Occipital lobe (tissue), 2 donors: ENCODE measurements around the gene PPARA. TPM values are rescaled to one million over a fixed set of nuclear protein-coding genes. Genes with fewer than 3 reads are reported as not detected.

ENCODE experiments used
- DNase-seq: peaks from one replicate; lab custom pipeline; 2025; lab: John Stamatoyannopoulos, UW
- total RNA-seq: library from RNA; depleted of rRNA; stranded (reverse); fragments of >200 nt; gene quantifications from one replicate; pipeline ENCODE4 v1.2.3, GENCODE V29; 2014

Gene PPARA
- total RNA-seq, 1 donor from 2014 or later, result 3.3 TPM

- DNase-seq, result no peak
Observed at GRCh38 chr22:46290843-46291785, 140.8 kb downstream of the PPARA start.

- DNase-seq, result no peak
Observed at GRCh38 chr22:46292173-46292572, 141.8 kb downstream of the PPARA start.

GRCh38 chr22:46292732-46293131 lies 142.4 kb downstream of the PPARA start:
- DNase-seq, result no peak

Other genes starting within 250 kb of the PPARA start
- gene WNT7B, start 173.4 kb upstream of the PPARA start, total RNA-seq, result 6.6 TPM
- gene CDPF1, start 99.8 kb downstream of the PPARA start, total RNA-seq, result 15.3 TPM
- under 0.01 TPM for gene PKDREJ, start 112.8 kb downstream of the PPARA start, total RNA-seq
- 5.6 TPM for gene TTC38, start 117.5 kb downstream of the PPARA start, total RNA-seq
- gene GTSE1, start 146.3 kb downstream of the PPARA start, total RNA-seq, result 1.1 TPM
- 19.0 TPM for gene TRMU, start 185.2 kb downstream of the PPARA start, total RNA-seq